HCT116 (cell line): ENCODE measurements around the gene MAMLD1.

Source experiments
- EZH2phosphoT487 ChIP-seq: fragments of 200-600 bp; IDR thresholded peaks from 2 replicates; pipeline ENCODE4 v1.6.1; 2018; ENCODE audit warnings: antibody characterized with exemption, borderline replicate concordance
- FOSL1 ChIP-seq: IDR thresholded peaks from 2 replicates; pipeline ENCODE4 v1.6.1; 2012; ENCODE audit warnings: low read depth
- JUND ChIP-seq: IDR thresholded peaks from 2 replicates; pipeline ENCODE4 v1.6.1; 2012
- POLR2A ChIP-seq: IDR thresholded peaks from 2 replicates; pipeline ENCODE4 v1.7.0; 2011; ENCODE audit warnings: borderline replicate concordance; ENCODE audit not compliant: insufficient read depth, insufficient read length; ENCODE audit errors: extremely low read depth
- RAD21 ChIP-seq: IDR thresholded peaks from 2 replicates; pipeline ENCODE4 v1.6.1; 2012; ENCODE audit warnings: low read depth, mild to moderate bottlenecking
- SRF ChIP-seq: IDR thresholded peaks from 2 replicates; pipeline ENCODE4 v1.6.1; 2012; ENCODE audit warnings: low read depth
- TCF7L2 ChIP-seq: IDR thresholded peaks from 2 replicates; pipeline ENCODE4 v1.7.0; 2011; ENCODE audit warnings: borderline replicate concordance, inconsistent platforms; ENCODE audit not compliant: insufficient read depth, insufficient read length; ENCODE audit errors: extremely low read depth
- ZNF274 ChIP-seq: fragments of 200-500 bp; sonication (Bioruptor generic); IDR thresholded peaks from 2 replicates; pipeline ENCODE4 v1.6.1; 2014; ENCODE audit warnings: mild to moderate bottlenecking, low read depth, low read length, inconsistent platforms
- TF ChIP-seq, protein P1 (sequence below), 3 experiments: fragments of 200-600 bp in 1 of 3; sonication (generic) in 1 of 3; IDR thresholded peaks in 2 of 3; conservative IDR thresholded peaks in 1 of 3; 2 replicates each; pipeline ENCODE4 v1.5.1; 2012 to 2017; ENCODE audit warnings: low read depth in 2 of 3, low read length in 2 of 3, antibody characterized with exemption in 1 of 3, borderline replicate concordance in 1 of 3, control low read depth in 1 of 3, mild to moderate bottlenecking in 1 of 3, mixed read lengths in 1 of 3, mixed run types in 1 of 3, moderate library complexity in 1 of 3; ENCODE audit not compliant: insufficient read depth in 1 of 3
- TF ChIP-seq, protein P2 (sequence below): IDR thresholded peaks from 2 replicates; pipeline ENCODE4 v1.6.1; 2011; ENCODE audit warnings: mild to moderate bottlenecking, low read length, moderate library complexity; ENCODE audit not compliant: insufficient replicate concordance; ENCODE audit errors: extremely low read depth
- TF ChIP-seq, protein P3 (sequence below): IDR thresholded peaks from 2 replicates; pipeline ENCODE4 v1.6.1; 2012; ENCODE audit warnings: low read depth

DNA sequence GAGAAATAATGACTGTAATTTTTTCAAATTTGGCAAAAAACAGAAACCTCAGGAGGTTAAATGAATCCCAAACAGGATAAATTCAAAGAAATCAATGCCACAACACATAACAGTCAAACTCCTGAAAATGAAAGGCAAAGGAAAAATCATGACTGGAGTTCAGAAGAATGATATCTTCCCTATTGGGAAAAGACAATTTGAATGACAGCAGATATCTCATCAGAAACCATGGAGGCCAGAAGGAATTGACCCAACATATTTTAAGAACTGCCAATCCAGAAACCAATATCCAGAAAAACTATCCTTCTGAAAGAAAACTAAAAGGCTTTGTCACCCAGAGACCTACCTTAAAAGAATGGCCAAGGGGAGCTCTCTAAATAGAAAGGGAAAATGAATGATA is 40.1 kb upstream of the MAMLD1 start:
- TF ChIP-seq, protein P1, sequence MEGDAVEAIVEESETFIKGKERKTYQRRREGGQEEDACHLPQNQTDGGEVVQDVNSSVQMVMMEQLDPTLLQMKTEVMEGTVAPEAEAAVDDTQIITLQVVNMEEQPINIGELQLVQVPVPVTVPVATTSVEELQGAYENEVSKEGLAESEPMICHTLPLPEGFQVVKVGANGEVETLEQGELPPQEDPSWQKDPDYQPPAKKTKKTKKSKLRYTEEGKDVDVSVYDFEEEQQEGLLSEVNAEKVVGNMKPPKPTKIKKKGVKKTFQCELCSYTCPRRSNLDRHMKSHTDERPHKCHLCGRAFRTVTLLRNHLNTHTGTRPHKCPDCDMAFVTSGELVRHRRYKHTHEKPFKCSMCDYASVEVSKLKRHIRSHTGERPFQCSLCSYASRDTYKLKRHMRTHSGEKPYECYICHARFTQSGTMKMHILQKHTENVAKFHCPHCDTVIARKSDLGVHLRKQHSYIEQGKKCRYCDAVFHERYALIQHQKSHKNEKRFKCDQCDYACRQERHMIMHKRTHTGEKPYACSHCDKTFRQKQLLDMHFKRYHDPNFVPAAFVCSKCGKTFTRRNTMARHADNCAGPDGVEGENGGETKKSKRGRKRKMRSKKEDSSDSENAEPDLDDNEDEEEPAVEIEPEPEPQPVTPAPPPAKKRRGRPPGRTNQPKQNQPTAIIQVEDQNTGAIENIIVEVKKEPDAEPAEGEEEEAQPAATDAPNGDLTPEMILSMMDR (IDR thresholded peaks at IDR 0.05 in 2 of 3, conservative IDR thresholded peaks at IDR 0.05 in 1 of 3; ENCODE audit: borderline replicate concordance in 1 of 3, insufficient read depth in 1 of 3, low read depth in 2 of 3, low read length in 2 of 3): no peak
- no peak for TF ChIP-seq FOSL1
- no peak for TF ChIP-seq POLR2A
- TF ChIP-seq RAD21: no peak
- TF ChIP-seq SRF: no peak
- no peak for TF ChIP-seq JUND
- TF ChIP-seq TCF7L2: no peak
- TF ChIP-seq ZNF274: no peak
- TF ChIP-seq, protein P2, sequence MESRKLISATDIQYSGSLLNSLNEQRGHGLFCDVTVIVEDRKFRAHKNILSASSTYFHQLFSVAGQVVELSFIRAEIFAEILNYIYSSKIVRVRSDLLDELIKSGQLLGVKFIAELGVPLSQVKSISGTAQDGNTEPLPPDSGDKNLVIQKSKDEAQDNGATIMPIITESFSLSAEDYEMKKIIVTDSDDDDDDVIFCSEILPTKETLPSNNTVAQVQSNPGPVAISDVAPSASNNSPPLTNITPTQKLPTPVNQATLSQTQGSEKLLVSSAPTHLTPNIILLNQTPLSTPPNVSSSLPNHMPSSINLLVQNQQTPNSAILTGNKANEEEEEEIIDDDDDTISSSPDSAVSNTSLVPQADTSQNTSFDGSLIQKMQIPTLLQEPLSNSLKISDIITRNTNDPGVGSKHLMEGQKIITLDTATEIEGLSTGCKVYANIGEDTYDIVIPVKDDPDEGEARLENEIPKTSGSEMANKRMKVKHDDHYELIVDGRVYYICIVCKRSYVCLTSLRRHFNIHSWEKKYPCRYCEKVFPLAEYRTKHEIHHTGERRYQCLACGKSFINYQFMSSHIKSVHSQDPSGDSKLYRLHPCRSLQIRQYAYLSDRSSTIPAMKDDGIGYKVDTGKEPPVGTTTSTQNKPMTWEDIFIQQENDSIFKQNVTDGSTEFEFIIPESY: no peak
- no peak for TF ChIP-seq EZH2phosphoT487
- TF ChIP-seq, protein P3, sequence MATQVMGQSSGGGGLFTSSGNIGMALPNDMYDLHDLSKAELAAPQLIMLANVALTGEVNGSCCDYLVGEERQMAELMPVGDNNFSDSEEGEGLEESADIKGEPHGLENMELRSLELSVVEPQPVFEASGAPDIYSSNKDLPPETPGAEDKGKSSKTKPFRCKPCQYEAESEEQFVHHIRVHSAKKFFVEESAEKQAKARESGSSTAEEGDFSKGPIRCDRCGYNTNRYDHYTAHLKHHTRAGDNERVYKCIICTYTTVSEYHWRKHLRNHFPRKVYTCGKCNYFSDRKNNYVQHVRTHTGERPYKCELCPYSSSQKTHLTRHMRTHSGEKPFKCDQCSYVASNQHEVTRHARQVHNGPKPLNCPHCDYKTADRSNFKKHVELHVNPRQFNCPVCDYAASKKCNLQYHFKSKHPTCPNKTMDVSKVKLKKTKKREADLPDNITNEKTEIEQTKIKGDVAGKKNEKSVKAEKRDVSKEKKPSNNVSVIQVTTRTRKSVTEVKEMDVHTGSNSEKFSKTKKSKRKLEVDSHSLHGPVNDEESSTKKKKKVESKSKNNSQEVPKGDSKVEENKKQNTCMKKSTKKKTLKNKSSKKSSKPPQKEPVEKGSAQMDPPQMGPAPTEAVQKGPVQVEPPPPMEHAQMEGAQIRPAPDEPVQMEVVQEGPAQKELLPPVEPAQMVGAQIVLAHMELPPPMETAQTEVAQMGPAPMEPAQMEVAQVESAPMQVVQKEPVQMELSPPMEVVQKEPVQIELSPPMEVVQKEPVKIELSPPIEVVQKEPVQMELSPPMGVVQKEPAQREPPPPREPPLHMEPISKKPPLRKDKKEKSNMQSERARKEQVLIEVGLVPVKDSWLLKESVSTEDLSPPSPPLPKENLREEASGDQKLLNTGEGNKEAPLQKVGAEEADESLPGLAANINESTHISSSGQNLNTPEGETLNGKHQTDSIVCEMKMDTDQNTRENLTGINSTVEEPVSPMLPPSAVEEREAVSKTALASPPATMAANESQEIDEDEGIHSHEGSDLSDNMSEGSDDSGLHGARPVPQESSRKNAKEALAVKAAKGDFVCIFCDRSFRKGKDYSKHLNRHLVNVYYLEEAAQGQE: no peak
